Esophagus squamous epithelium (tissue), 4 donors: ENCODE data around the gene PRPF38A.

Experiments
- CTCF ChIP-seq, 6 experiments: fragments of 450-650 bp in 4 of 6; fragments of 200-600 bp in 2 of 6; sonication (generic) in 2 of 6; IDR thresholded peaks; one replicate each; pipeline ENCODE4 v1.5.1; 2016 to 2019; ENCODE audit warnings: antibody characterized with exemption in 6 of 6, mild to moderate bottlenecking in 4 of 6, moderate library complexity in 4 of 6
- POLR2A ChIP-seq, 4 donors: fragments of 450-650 bp; IDR thresholded peaks; one replicate each; pipeline ENCODE4 v1.6.1; 2017; ENCODE audit warnings: antibody characterized with exemption in 4 of 4, mild to moderate bottlenecking in 4 of 4, moderate library complexity in 3 of 4

- no peak for TF ChIP-seq CTCF (IDR thresholded peaks at IDR 0.05)
- no peak for TF ChIP-seq POLR2A (IDR thresholded peaks at IDR 0.05)
Observed at GRCh38 chr1:52454127-52454526, 49.7 kb downstream of the PRPF38A start.
